ENCODE results near the gene MEI4. TPM values are rescaled to one million over a fixed set of nuclear protein-coding genes. Genes with fewer than 3 reads are reported as not detected.
A peak's percentile ranks its signal among the peaks of the same experiment; 100 is the strongest.

The MEI4 gene
- total and polyA plus RNA-seq, 2 of the 13 experiments (the other 11 are each of a cell fraction or from before 2014, with no cell fraction given), result not detected

GRCh38 chr6:77837034-77837784 lies 184.4 kb downstream of the MEI4 start:
- H4K20me1 ChIP-seq (ENCODE audit: insufficient read depth, low read length), result no peaks in the 10 kb centered on the region
- no peaks in the 10 kb centered on the region for H3K27me3 ChIP-seq (ENCODE audit: control insufficient read depth in 1 of 2, insufficient read depth in 2 of 2, low read length in 2 of 2)
- POLR2A ChIA-PET, result no interaction called here
- 15% methylated on average over 3 of the region's 3 CpGs for WGBS (ENCODE audit: low lambda C conversion rate)
- peaks cover 54% of the 10 kb centered on the region for H3K4me1 ChIP-seq (ENCODE audit: insufficient read depth, low read length)
- H2AFZ ChIP-seq (ENCODE audit: low read length), result peak overlapping the region; percentile 12
- CTCF ChIA-PET (ENCODE audit: low intra/inter-chr PET ratio, low total read pairs), result no interaction called here
- H3K4me3 ChIP-seq (replicated peaks in 1 of 3; ENCODE audit: insufficient read depth in 1 of 3, low read depth in 2 of 3, low read length in 3 of 3), result no peak overlapping the region
- ATAC-seq (no peak), DNase-seq (ENCODE audit: low spot score) (no peak), FAIRE-seq (peak; percentile 43)
- peak overlapping the region; percentile 31 for H3K27ac ChIP-seq (ENCODE audit: extremely low read length, insufficient read depth, low read length)
- in situ Hi-C loops (cut with HindIII; ENCODE audit: extremely low pct_ligation_motif_present, low pct_unique_long_range_greater_than_20kb) (no loop called here), intact Hi-C loops (cut with micrococcal nuclease; ENCODE audit: unreplicated experiment) (no loop called here)
- no peak overlapping the region for H3K9ac ChIP-seq (ENCODE audit: insufficient read depth, low read depth, low read length)
- no peaks in the 10 kb centered on the region for H3K79me2 ChIP-seq (ENCODE audit: insufficient read depth, low read length)
- H3K36me3 ChIP-seq (replicated peaks in 1 of 2; ENCODE audit: control insufficient read depth in 1 of 2, insufficient read depth in 2 of 2, low read length in 2 of 2), result no peaks in the 10 kb centered on the region
- no TSS peak for BruUV-seq (replicated peaks)
- peak overlapping the region; percentile 15; the same call in 1 of the 2 replicates for H3K4me2 ChIP-seq (ENCODE audit: low read depth, low read length)
- no peaks in the 10 kb centered on the region for H3K9me3 ChIP-seq (ENCODE audit: low read length)
- no peak for TF ChIP-seq ZNF563 (CRISPR knock-in tag; IDR thresholded peaks at IDR 0.05)
- TF ChIP-seq POLR2AphosphoS5 (IDR thresholded peaks at IDR 0.05; ENCODE audit: low read depth, low read length), result no peak
- TF ChIP-seq IRF9 (CRISPR knock-in tag; IDR thresholded peaks at IDR 0.05; ENCODE audit: borderline replicate concordance), result no peak
- no peak for TF ChIP-seq ZBTB39 (CRISPR knock-in tag; IDR thresholded peaks at IDR 0.05)
- 0 out of 2 replicates have a peak, but pooled peaks have one; percentile 11 for TF ChIP-seq TFAP4 (IDR thresholded peaks at IDR 0.05; ENCODE audit: borderline replicate concordance, low read depth)
- TF ChIP-seq PAXIP1 (CRISPR knock-in tag; conservative IDR thresholded peaks at IDR 0.05), result peak; percentile 17; the same call in 1 of the 2 replicates

Data from HepG2 (cell line).